Measurements from ENCODE around the gene RRP1B. TPM values are rescaled to one million over a fixed set of nuclear protein-coding genes. Genes with fewer than 3 reads are reported as not detected.
"Not testable (repeated sequence)": the region's sequence is repeated elsewhere in the genome, so short reads cannot be mapped to it uniquely, and the experiment has no call there.

Gene RRP1B
- total RNA-seq, 2 experiments from 2014 or later: 57.5 to 58.3 TPM

GRCh38 chr21:43658769-43659135, 608 bp upstream of the RRP1B start:
- ChIA-PET POLR2A (interaction anchor here (0.5 to 0.7 kb wide), 2 partner anchors 13 to 64 kb away, joined by 3 read pairs; no protein-coding TSS in a partner anchor), CTCF (no interaction called here)
- H3K27me3 Mint-ChIP-seq (ENCODE audit: low read depth): no peaks in the 10 kb centered on the region
- peak overlapping the region; percentile 97 for H3K4me3 Mint-ChIP-seq
- peaks cover 47% of the 10 kb centered on the region for H3K4me1 Mint-ChIP-seq (ENCODE audit: low read depth)
- H3K27ac Mint-ChIP-seq: peak overlapping the region; percentile 94
- no peak for DNase-seq
- no peaks in the 10 kb centered on the region for H3K9me3 Mint-ChIP-seq (ENCODE audit: insufficient read depth)
- peaks cover 29% of the 10 kb centered on the region for H3K36me3 Mint-ChIP-seq (ENCODE audit: low read depth)
- no peak for ATAC-seq

- no peak overlapping the region for H3K4me3 Mint-ChIP-seq
- peaks cover 58% of the 10 kb centered on the region for H3K36me3 Mint-ChIP-seq (ENCODE audit: low read depth)
- no peak for ATAC-seq
- H3K27me3 Mint-ChIP-seq (ENCODE audit: low read depth): no peaks in the 10 kb centered on the region
- H3K9me3 Mint-ChIP-seq (ENCODE audit: insufficient read depth): no peaks in the 10 kb centered on the region
- POLR2A ChIA-PET: interaction anchor here (0.7 kb wide), 1 partner anchor 44 kb away, joined by 4 read pairs; no protein-coding TSS in a partner anchor
- CTCF ChIA-PET: interaction anchor here (1.5 kb wide), 1 partner anchor 15 kb away, joined by 3 read pairs; no protein-coding TSS in a partner anchor
- no peak for DNase-seq
- H3K4me1 Mint-ChIP-seq (ENCODE audit: low read depth): peaks cover 62% of the 10 kb centered on the region
- H3K27ac Mint-ChIP-seq: no peak overlapping the region
These were observed 2.9 kb downstream of the RRP1B start for GRCh38 chr21:43662286-43662685.

GRCh38 chr21:43663033-43663432, 3.7 kb downstream of the RRP1B start:
- peaks cover 64% of the 10 kb centered on the region for H3K36me3 Mint-ChIP-seq (ENCODE audit: low read depth)
- peaks cover 60% of the 10 kb centered on the region for H3K4me1 Mint-ChIP-seq (ENCODE audit: low read depth)
- ChIA-PET CTCF (interaction anchor here (1.5 kb wide), 1 partner anchor 14 kb away, joined by 3 read pairs; no protein-coding TSS in a partner anchor), POLR2A (no interaction called here)
- no peak for ATAC-seq
- H3K9me3 Mint-ChIP-seq (ENCODE audit: insufficient read depth): no peaks in the 10 kb centered on the region
- H3K4me3 Mint-ChIP-seq: no peak overlapping the region
- peak overlapping the region; percentile 72 for H3K27ac Mint-ChIP-seq
- no peak for DNase-seq
- no peaks in the 10 kb centered on the region for H3K27me3 Mint-ChIP-seq (ENCODE audit: low read depth)

GRCh38 chr21:43664358-43664757, 5.0 kb downstream of the RRP1B start:
- ChIA-PET POLR2A (no interaction called here), CTCF (no interaction called here)
- Mint-ChIP-seq H3K36me3 (ENCODE audit: low read depth) (peaks cover 64% of the 10 kb centered on the region), H3K9me3 (ENCODE audit: insufficient read depth) (no peaks in the 10 kb centered on the region), H3K27ac (no peak overlapping the region), H3K27me3 (ENCODE audit: low read depth) (no peaks in the 10 kb centered on the region), H3K4me3 (no peak overlapping the region), H3K4me1 (ENCODE audit: low read depth) (peaks cover 53% of the 10 kb centered on the region)
- DNase-seq (no peak), ATAC-seq (no peak)

- no peak overlapping the region for H3K27ac Mint-ChIP-seq
- no peak overlapping the region for H3K4me3 Mint-ChIP-seq
- peaks cover 66% of the 10 kb centered on the region for H3K36me3 Mint-ChIP-seq (ENCODE audit: low read depth)
- no peaks in the 10 kb centered on the region for H3K9me3 Mint-ChIP-seq (ENCODE audit: insufficient read depth)
- no peaks in the 10 kb centered on the region for H3K27me3 Mint-ChIP-seq (ENCODE audit: low read depth)
- ChIA-PET CTCF (no interaction called here), POLR2A (interaction anchor here (0.7 kb wide), 1 partner anchor 63 kb away, joined by 3 read pairs; no protein-coding TSS in a partner anchor)
- ATAC-seq (no peak), DNase-seq (no peak)
- peaks cover 47% of the 10 kb centered on the region for H3K4me1 Mint-ChIP-seq (ENCODE audit: low read depth)
These were observed 6.5 kb downstream of the RRP1B start for GRCh38 chr21:43665879-43666278.

GRCh38 chr21:43667191-43667904, 8.0 kb downstream of the RRP1B start:
- H3K4me3 Mint-ChIP-seq: no peak overlapping the region
- CTCF ChIA-PET: no interaction called here
- no peaks in the 10 kb centered on the region for H3K9me3 Mint-ChIP-seq (ENCODE audit: insufficient read depth)
- peaks cover 58% of the 10 kb centered on the region for H3K36me3 Mint-ChIP-seq (ENCODE audit: low read depth)
- POLR2A ChIA-PET: no interaction called here
- DNase-seq: no peak
- H3K27ac Mint-ChIP-seq: peak overlapping the region; percentile 60
- no peaks in the 10 kb centered on the region for H3K27me3 Mint-ChIP-seq (ENCODE audit: low read depth)
- no peak for ATAC-seq
- peaks cover 32% of the 10 kb centered on the region for H3K4me1 Mint-ChIP-seq (ENCODE audit: low read depth)

GRCh38 chr21:43669828-43670605, 10.7 kb downstream of the RRP1B start:
- H3K27ac Mint-ChIP-seq: no peak overlapping the region
- ATAC-seq (no peak), DNase-seq (no peak)
- CTCF ChIA-PET: interaction anchor here (1.3 kb wide), 1 partner anchor 25 kb away, joined by 4 read pairs; no protein-coding TSS in a partner anchor
- no peaks in the 10 kb centered on the region for H3K9me3 Mint-ChIP-seq (ENCODE audit: insufficient read depth)
- H3K27me3 Mint-ChIP-seq (ENCODE audit: low read depth): no peaks in the 10 kb centered on the region
- no peak overlapping the region for H3K4me3 Mint-ChIP-seq
- peaks cover 55% of the 10 kb centered on the region for H3K36me3 Mint-ChIP-seq (ENCODE audit: low read depth)
- peaks cover 14% of the 10 kb centered on the region for H3K4me1 Mint-ChIP-seq (ENCODE audit: low read depth)
- POLR2A ChIA-PET: interaction anchor here (1.1 kb wide), 1 partner anchor 11 kb away, joined by 3 read pairs; no protein-coding TSS in a partner anchor

- H3K27ac Mint-ChIP-seq: no peak overlapping the region
- ChIA-PET POLR2A (no interaction called here), CTCF (no interaction called here)
- H3K9me3 Mint-ChIP-seq (ENCODE audit: insufficient read depth): no peaks in the 10 kb centered on the region
- peaks cover 62% of the 10 kb centered on the region for H3K36me3 Mint-ChIP-seq (ENCODE audit: low read depth)
- ATAC-seq (no peak), DNase-seq (no peak)
- no peaks in the 10 kb centered on the region for H3K4me1 Mint-ChIP-seq (ENCODE audit: low read depth)
- H3K4me3 Mint-ChIP-seq: no peak overlapping the region
- H3K27me3 Mint-ChIP-seq (ENCODE audit: low read depth): no peaks in the 10 kb centered on the region
These were observed 16.5 kb downstream of the RRP1B start for GRCh38 chr21:43675871-43676270.

- CTCF ChIA-PET: interaction anchor here (1.2 kb wide), 1 partner anchor 14 kb away, joined by 3 read pairs; no protein-coding TSS in a partner anchor
- ATAC-seq: no peak
- H3K4me3 Mint-ChIP-seq: no peak overlapping the region
- DNase-seq: no peak
- H3K9me3 Mint-ChIP-seq (ENCODE audit: insufficient read depth): no peaks in the 10 kb centered on the region
- H3K36me3 Mint-ChIP-seq (ENCODE audit: low read depth): peaks cover 59% of the 10 kb centered on the region
- no peaks in the 10 kb centered on the region for H3K27me3 Mint-ChIP-seq (ENCODE audit: low read depth)
- POLR2A ChIA-PET: no interaction called here
- no peak overlapping the region for H3K27ac Mint-ChIP-seq
- no peaks in the 10 kb centered on the region for H3K4me1 Mint-ChIP-seq (ENCODE audit: low read depth)
These were observed 17.0 kb downstream of the RRP1B start for GRCh38 chr21:43676391-43676790.

GRCh38 chr21:43679951-43680350, 20.6 kb downstream of the RRP1B start:
- ATAC-seq: no peak
- H3K36me3 Mint-ChIP-seq (ENCODE audit: low read depth): peaks cover 62% of the 10 kb centered on the region

GRCh38 chr21:43680421-43680820, 21.1 kb downstream of the RRP1B start:
- Mint-ChIP-seq H3K36me3 (ENCODE audit: low read depth) (peaks cover 62% of the 10 kb centered on the region), H3K4me1 (ENCODE audit: low read depth) (peaks cover 15% of the 10 kb centered on the region)
- H3K27me3 Mint-ChIP-seq (ENCODE audit: low read depth); H3K27ac Mint-ChIP-seq; DNase-seq; ATAC-seq; H3K9me3 Mint-ChIP-seq (ENCODE audit: insufficient read depth); CTCF ChIA-PET; H3K4me3 Mint-ChIP-seq: not testable (repeated sequence)
- POLR2A ChIA-PET: interaction anchor here (1.2 kb wide), 1 partner anchor 10 kb away, joined by 3 read pairs; no protein-coding TSS in a partner anchor

More at GRCh38 chr21:43679951-43680350, 20.6 kb downstream of the RRP1B start:
- DNase-seq: no peak
- Mint-ChIP-seq H3K9me3 (ENCODE audit: insufficient read depth) (no peaks in the 10 kb centered on the region), H3K27me3 (ENCODE audit: low read depth) (no peaks in the 10 kb centered on the region), H3K4me3 (no peak overlapping the region), H3K27ac (no peak overlapping the region), H3K4me1 (ENCODE audit: low read depth) (peaks cover 15% of the 10 kb centered on the region)
- ChIA-PET POLR2A (no interaction called here), CTCF (no interaction called here)

- ATAC-seq: no peak
- ChIA-PET POLR2A (no interaction called here), CTCF (no interaction called here)
- H3K4me1 Mint-ChIP-seq (ENCODE audit: low read depth): peaks cover 15% of the 10 kb centered on the region
- H3K36me3 Mint-ChIP-seq (ENCODE audit: low read depth): peaks cover 65% of the 10 kb centered on the region
- no peak overlapping the region for H3K27ac Mint-ChIP-seq
- no peaks in the 10 kb centered on the region for H3K27me3 Mint-ChIP-seq (ENCODE audit: low read depth)
- no peak overlapping the region for H3K4me3 Mint-ChIP-seq
- DNase-seq: no peak
- H3K9me3 Mint-ChIP-seq (ENCODE audit: insufficient read depth): no peaks in the 10 kb centered on the region
These were observed 22.3 kb downstream of the RRP1B start for GRCh38 chr21:43681650-43682049.

All from activated CD8-positive, alpha-beta T cell treated with anti-CD3 and anti-CD28 coated beads, Interleukin-2, amount 10 ng/mL, durations not matched to agents 7 days and 5 days (primary cell).